HG03066 (cell line): ENCODE results near the gene WDR45.

Experiments used
- ATAC-seq: cut with Tn5 transposase; IDR thresholded peaks from one replicate; pipeline ENCODE4 v1.9.1; 2021; ENCODE audit warnings: low read depth; ENCODE audit not compliant: unreplicated experiment

Gene WDR45

GRCh38 chrX:49075347-49075746, 4.3 kb downstream of the WDR45 start:
- ATAC-seq, result no peak

GRCh38 chrX:49073601-49074575, 5.8 kb downstream of the WDR45 start, which contains the start of gene PRAF2:
PRAF2 (minus strand) TSS chrX:49074002; CDS start chrX:49073987, 15 bp downstream.
- peak; percentile 95 for ATAC-seq

GRCh38 chrX:49072712-49073095, 7.0 kb downstream of the WDR45 start:
- no peak for ATAC-seq

- ATAC-seq, result no peak
Observed at GRCh38 chrX:49071877-49072711, 7.6 kb downstream of the WDR45 start.

GRCh38 chrX:49070988-49071387, 8.7 kb downstream of the WDR45 start:
- ATAC-seq, result no peak

- no peak for ATAC-seq
Observed at GRCh38 chrX:49069038-49069437, 10.6 kb downstream of the WDR45 start.

- ATAC-seq, result no peak
Observed at GRCh38 chrX:49067285-49068120, 12.2 kb downstream of the WDR45 start.

GRCh38 chrX:49066690-49067089, 13.0 kb downstream of the WDR45 start:
- ATAC-seq, result no peak

GRCh38 chrX:49066278-49066677, 13.4 kb downstream of the WDR45 start:
- no peak for ATAC-seq

GRCh38 chrX:49064735-49065134, 15.0 kb downstream of the WDR45 start:
- no peak for ATAC-seq

GRCh38 chrX:49064303-49064702, 15.4 kb downstream of the WDR45 start:
- ATAC-seq, result no peak

GRCh38 chrX:49063715-49064114, 16.0 kb downstream of the WDR45 start:
- ATAC-seq, result no peak

GRCh38 chrX:49061916-49062315, 17.8 kb downstream of the WDR45 start:
- no peak for ATAC-seq

- no peak for ATAC-seq
Observed at GRCh38 chrX:49061490-49061889, 18.2 kb downstream of the WDR45 start.

GRCh38 chrX:49060914-49061313, 18.8 kb downstream of the WDR45 start:
- no peak for ATAC-seq

- ATAC-seq, result no peak
Observed at GRCh38 chrX:49059681-49060085, 20.0 kb downstream of the WDR45 start.

GRCh38 chrX:49059201-49059600, 20.5 kb downstream of the WDR45 start:
- ATAC-seq, result no peak

- ATAC-seq, result no peak
Observed at GRCh38 chrX:49058794-49059193, 20.9 kb downstream of the WDR45 start, which contains the start of gene CCDC120. CCDC120 (plus strand) TSS chrX:49058999; CDS start chrX:49062042, 3,043 bp downstream.

GRCh38 chrX:49054073-49054762, 25.5 kb downstream of the WDR45 start:
- ATAC-seq, result no peak
